ENCODE measurements around the gene FGF6.
"Not testable (repeated sequence)": the region's sequence is repeated elsewhere in the genome, so short reads cannot be mapped to it uniquely, and the experiment has no call there.

Gene FGF6, protein sequence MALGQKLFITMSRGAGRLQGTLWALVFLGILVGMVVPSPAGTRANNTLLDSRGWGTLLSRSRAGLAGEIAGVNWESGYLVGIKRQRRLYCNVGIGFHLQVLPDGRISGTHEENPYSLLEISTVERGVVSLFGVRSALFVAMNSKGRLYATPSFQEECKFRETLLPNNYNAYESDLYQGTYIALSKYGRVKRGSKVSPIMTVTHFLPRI

DNA sequence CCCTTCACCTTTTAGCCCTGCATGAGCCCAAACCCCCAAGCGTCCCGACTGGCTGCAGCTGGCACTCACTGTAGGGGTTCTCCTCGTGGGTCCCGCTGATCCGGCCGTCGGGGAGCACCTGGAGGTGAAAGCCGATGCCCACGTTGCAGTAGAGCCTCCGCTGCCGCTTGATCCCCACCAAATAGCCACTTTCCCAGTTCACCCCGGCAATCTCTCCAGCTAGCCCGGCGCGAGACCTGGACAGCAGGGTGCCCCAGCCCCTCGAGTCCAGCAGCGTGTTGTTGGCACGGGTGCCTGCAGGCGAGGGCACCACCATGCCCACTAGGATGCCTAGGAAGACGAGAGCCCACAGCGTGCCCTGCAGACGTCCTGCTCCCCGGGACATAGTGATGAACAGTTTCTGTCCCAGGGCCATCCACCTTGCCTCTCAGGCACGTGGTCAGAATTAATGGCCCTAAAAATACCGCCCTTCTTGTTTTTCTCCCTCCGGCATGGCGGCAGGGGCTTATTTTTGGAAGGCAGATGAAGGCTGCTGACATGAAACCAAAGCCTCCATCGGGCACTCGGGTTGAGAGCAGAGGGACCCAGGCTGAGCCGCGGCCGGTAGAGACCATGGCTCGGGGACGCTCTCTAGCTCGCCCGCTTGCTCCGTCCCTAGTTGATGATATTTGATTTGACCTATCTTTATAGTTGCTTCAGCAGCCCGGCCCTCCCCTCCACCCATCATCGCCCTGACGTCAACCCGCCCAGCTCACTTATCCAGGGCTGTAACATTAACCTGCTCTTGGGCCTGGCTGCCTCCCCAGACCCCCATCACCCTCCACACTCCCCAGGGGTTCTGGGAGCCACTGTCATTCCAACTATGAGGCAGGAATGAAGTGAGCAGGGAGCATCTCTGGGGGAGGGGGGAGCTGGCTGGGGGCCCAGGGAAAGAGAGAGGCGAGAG, at the start of gene FGF6:
TSS of gene FGF6 (minus strand) at position 660 of the 946 bp plus-strand sequence. CDS start at position 415, 245 bp downstream.
- no peak for DNase-seq

GRCh38 chr12:4490973-4491372, 45.4 kb upstream of the FGF6 start:
- no peak for DNase-seq

DNA sequence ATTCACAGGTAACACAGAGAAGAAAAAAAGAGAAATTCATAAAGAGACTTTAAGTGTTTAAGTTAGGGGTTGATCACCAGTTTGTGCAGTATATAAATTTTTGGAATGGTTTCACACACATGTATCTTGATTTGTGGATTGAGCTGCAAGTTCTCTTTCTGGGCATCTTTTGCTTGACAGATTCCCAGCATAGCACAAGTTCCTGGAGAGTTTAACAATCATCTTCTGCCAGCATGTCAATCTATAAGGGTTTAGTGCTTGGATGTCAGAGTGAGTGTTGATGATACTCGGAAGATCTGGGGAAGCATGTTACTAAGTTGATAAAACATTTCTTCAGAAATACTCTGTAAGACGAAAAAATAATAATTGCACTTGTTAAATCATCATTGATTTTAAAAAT, 43.9 kb upstream of the FGF6 start:
- DNase-seq: no peak

- DNase-seq: no peak
Measured at GRCh38 chr12:4486980-4487379, 41.4 kb upstream of the FGF6 start.

GRCh38 chr12:4486049-4486699, 40.6 kb upstream of the FGF6 start:
- no peak for DNase-seq

DNA sequence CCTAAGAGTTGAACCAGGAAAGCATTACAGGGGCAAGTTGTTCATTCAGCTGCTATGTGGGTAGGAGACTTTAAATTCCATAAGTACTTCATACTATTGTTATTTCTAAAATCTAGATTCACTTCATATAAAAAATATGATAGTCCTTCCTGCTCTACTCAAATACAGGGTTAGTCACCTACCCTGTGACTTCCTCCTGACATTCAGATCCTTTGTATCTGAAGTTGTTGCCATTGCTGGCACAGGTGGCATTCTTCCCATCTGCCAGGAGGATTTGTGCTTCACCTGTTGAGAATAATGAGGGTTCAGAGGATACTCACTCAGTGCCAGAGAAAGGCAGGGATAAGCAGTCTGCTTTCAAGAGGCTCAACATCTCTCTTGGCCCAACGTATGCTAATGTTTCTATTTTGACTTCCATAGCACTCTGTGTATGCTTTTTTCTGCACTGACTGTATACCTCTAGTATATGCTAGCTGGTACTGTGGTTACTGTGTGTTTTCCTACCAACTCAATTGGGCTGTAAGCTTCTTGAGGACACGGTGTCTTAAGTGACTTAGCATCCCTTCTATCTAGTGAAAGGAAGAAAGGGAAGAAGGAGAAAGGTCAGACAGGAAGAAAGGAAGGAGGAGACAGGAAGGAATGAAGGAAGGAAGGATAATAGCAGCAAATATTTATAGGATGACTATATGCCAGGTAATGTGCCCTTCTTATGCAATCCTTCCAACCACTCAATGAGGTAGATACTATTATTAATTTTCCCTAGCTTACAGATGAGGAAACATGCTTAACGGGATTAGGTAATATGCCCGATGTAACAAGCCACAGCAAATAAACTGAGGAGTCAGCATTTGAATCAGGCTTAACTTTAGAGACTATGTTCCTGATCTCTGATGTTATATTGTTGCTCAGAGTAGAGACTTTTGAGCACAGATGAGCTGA, 38.5 kb upstream of the FGF6 start:
- no peak for DNase-seq

GRCh38 chr12:4482936-4483335, 37.3 kb upstream of the FGF6 start:
- no peak for DNase-seq

DNA sequence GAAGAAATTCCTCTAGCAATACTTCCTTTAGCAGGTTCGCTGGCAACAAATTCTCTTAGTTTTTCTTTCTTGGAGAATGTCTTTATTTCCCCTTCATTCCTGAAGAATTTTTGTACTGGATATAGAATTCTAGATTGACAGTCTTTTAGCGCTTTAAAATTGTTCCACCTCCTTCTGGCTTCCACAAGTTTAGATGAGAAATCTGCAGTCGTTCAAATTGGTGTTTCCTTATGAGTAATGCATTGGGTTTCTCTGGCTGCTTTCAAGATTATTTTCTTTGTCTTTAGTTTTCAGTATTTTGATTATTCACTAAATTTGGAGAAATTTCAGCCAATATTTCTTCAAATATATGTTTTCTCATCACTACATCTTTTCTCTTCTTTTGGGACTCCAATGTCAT, 33.3 kb upstream of the FGF6 start:
- DNase-seq: no peak

DNA sequence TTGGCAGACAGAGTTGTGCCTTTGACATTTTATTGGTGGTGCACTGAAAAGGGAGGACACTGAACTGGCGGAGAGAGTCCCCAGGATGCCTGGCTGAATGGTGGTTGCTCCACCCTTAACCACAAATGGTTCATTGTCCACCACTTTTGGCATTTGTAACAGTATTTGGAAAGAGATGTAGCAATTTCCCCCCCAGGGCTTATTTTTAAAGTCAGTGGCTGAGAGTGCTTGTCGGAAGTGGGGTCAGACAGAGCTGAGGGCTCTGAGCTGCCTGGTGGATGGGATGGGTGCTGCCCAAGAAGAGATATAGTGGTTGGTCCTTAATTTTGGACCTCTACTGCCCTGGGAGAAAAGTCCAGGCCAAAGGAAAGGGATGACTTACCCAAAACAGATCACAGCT, 31.5 kb upstream of the FGF6 start:
- no peak for DNase-seq

- DNase-seq: no peak
Measured at GRCh38 chr12:4472046-4472445, 26.4 kb upstream of the FGF6 start.

- no peak for DNase-seq
Measured at GRCh38 chr12:4471256-4471655, 25.6 kb upstream of the FGF6 start.

GRCh38 chr12:4468994-4469393, 23.4 kb upstream of the FGF6 start:
- no peak for DNase-seq

DNA sequence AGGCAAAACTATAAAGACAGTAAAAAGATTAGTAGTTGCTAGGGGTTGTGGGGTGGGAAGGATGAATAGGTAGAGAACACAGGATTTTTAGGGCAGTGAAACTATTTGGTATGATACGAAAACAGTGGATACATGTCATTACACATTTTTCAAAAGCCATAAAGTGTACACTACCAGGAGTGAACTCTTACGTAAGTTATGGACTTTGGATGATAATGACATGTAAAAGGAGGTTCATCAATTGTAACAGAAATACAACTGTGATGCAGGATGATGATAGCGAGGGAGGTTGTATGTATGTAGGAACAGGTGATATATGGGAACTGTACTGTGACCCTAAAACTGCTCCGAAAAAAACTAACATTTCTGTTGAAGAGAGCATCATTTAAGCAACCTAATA, 15.1 kb upstream of the FGF6 start:
- DNase-seq: no peak

DNA sequence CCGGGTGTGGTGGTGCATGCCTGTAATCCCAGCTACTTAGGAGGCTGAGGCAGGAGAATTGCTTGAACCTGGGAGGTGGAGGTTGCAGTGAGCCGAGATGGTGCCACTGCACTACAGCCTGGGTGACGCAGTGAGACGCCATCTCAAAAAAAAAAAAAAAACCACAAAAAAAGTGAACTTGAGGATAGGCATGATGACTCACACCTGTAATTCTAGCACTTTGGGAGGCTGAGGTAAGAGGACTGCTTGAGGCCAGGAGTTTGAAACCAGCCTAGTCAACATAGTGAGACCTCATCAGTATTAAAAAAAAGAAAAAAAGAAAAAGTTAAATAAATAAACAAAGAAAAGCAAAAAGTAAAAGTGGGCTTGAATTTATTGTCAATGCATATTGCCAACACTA, 10.2 kb upstream of the FGF6 start:
- not testable (repeated sequence) for DNase-seq

- DNase-seq: no peak
Measured at GRCh38 chr12:4454315-4454860, 8.8 kb upstream of the FGF6 start.

DNA sequence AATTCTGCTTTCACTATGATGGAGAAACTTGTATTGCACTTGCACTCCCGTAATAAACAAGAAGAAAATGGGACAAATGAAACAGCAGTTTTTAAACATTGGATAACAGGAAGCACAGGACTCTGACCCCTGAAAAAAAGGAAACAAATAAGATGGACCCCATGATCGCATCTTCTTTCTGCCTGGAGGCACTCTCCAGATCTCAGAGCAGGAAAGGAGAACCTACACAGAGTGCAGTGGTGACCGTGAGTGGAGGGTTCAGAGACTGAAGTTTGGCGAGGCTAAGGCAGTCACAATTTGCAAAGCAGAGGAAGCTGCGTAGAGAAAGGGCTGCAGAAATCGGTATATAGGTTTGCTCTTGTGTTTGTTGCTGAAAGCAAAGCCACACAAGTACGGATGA, 6.1 kb upstream of the FGF6 start:
- no peak for DNase-seq

GRCh38 chr12:4450551-4451112, 5.0 kb upstream of the FGF6 start:
- DNase-seq: no peak

DNA sequence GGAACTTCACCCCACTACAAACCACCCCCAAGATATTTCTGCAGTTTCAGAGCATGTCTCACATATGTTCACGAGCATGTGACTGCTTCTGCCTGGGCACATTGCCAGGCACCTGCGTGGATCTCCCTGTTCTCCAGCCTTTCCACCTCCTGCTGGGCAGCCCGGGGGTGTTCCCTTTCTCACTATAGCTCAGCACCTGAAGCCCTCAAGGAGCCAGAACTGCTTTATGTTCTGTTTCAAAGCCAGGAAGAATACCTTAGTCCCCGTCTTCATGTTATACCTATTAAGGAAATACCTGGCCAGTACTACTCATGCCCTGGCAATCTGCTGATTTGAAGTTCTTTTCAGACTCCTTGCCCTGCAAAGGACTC, 4.2 kb upstream of the FGF6 start:
- DNase-seq: no peak

GRCh38 chr12:4448943-4449850, 3.6 kb upstream of the FGF6 start:
- DNase-seq: no peak

DNA sequence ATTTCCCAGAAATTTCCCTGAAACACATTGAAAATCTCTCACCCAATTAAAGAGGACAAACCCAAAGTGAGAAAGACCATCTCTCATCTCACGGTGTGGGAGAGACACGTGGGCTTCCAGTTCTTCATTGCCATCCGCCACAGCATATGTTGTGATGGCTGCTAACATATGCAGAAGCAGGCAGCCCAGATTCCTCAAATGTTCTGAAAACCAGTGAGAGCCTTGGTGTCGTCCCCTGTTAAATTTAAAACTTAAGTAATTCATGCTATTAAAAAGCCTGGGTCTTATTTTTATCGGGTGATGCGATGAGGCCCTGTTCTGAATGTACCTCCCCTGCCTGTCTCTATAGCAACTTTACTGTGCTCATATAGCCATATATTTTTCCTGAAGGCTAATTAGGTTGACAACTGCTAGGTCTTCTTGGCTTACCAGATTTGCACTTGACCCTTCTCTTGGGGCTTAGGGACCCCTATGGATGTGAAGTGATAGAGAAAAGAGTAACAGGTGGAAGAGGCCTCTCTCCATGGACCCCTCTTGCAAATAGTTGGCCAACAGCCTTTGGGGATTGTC, 2.8 kb upstream of the FGF6 start:
- no peak for DNase-seq

GRCh38 chr12:4447151-4447550, 1.5 kb upstream of the FGF6 start:
- no peak for DNase-seq

Data from activated CD4-positive, alpha-beta T cell treated with anti-CD3 and anti-CD28 coated beads, Interleukin-2, amount 50 U/mL, for 4 hours (primary cell).